GM18520 (cell line): Measurements from ENCODE around the gene TUBGCP3.

ENCODE experiments used
- ATAC-seq: cut with Tn5 transposase; IDR thresholded peaks from one replicate; pipeline ENCODE4 v1.9.1; 2021; ENCODE audit not compliant: unreplicated experiment

Gene TUBGCP3

GRCh38 chr13:112616586-112617362, 28.8 kb upstream of the TUBGCP3 start:
- ATAC-seq, result no peak

GRCh38 chr13:112615391-112615790, 27.4 kb upstream of the TUBGCP3 start:
- no peak for ATAC-seq

GRCh38 chr13:112614835-112615234, 26.9 kb upstream of the TUBGCP3 start:
- ATAC-seq, result no peak

GRCh38 chr13:112608212-112608611, 20.3 kb upstream of the TUBGCP3 start:
- ATAC-seq, result no peak

- peak; percentile 98 for ATAC-seq
These were observed 18.4 kb upstream of the TUBGCP3 start for GRCh38 chr13:112606109-112607001.

- ATAC-seq, result no peak
These were observed 17.6 kb upstream of the TUBGCP3 start for GRCh38 chr13:112605531-112605990.

GRCh38 chr13:112603641-112604225, 15.8 kb upstream of the TUBGCP3 start:
- no peak for ATAC-seq

GRCh38 chr13:112602189-112602588, 14.2 kb upstream of the TUBGCP3 start:
- ATAC-seq, result no peak

- no peak for ATAC-seq
These were observed 13.4 kb upstream of the TUBGCP3 start for GRCh38 chr13:112601371-112601770.

- ATAC-seq, result no peak
These were observed 8.3 kb upstream of the TUBGCP3 start for GRCh38 chr13:112596235-112596634.

GRCh38 chr13:112592647-112593046, 4.7 kb upstream of the TUBGCP3 start:
- ATAC-seq, result no peak

GRCh38 chr13:112592181-112592580, 4.2 kb upstream of the TUBGCP3 start:
- no peak for ATAC-seq

GRCh38 chr13:112588490-112589297, 741 bp upstream of the TUBGCP3 start:
- no peak for ATAC-seq

- peak; percentile 47 for ATAC-seq
These were observed 665 bp downstream of the TUBGCP3 start for GRCh38 chr13:112587212-112587763.

GRCh38 chr13:112586334-112586960, 1.5 kb downstream of the TUBGCP3 start:
- no peak for ATAC-seq

- no peak for ATAC-seq
These were observed 4.2 kb downstream of the TUBGCP3 start for GRCh38 chr13:112583592-112584277.

- ATAC-seq, result no peak
These were observed 5.7 kb downstream of the TUBGCP3 start for GRCh38 chr13:112582263-112582662.

- ATAC-seq, result no peak
These were observed 7.0 kb downstream of the TUBGCP3 start for GRCh38 chr13:112580912-112581311.

GRCh38 chr13:112580211-112580610, 7.7 kb downstream of the TUBGCP3 start:
- ATAC-seq, result no peak
